GM18873 (cell line): ENCODE results near the gene MMP24.

ENCODE experiments used
- ATAC-seq: cut with Tn5 transposase; IDR thresholded peaks from one replicate; pipeline ENCODE4 v1.9.1; 2021; ENCODE audit warnings: mild to moderate bottlenecking, moderate library complexity, moderate number of reproducible peaks; ENCODE audit not compliant: unreplicated experiment, low FRiP score

MMP24 gene

GRCh38 chr20:35275741-35276251, 49.3 kb downstream of the MMP24 start:
- no peak for ATAC-seq

DNA sequence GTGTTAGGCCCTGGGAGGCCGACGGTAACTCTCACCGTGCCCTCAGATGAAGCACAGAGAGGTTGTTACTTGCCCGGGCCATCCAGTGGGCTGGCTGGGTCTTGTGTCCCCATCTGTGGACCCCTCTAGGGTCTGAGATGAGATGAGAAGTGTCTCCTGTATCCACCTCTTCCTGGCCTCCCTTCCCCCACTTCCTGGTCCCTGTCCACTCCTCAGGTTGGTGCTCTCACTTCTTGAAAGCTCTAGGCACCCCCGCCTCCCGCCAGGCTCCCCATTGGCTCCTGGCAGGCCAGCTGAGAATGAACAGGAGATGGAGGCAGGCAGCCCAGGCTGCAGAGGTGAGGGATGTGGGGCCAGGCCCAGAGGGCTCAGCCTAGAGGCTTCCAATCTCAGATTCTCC, 49.9 kb downstream of the MMP24 start:
- ATAC-seq, result no peak

DNA sequence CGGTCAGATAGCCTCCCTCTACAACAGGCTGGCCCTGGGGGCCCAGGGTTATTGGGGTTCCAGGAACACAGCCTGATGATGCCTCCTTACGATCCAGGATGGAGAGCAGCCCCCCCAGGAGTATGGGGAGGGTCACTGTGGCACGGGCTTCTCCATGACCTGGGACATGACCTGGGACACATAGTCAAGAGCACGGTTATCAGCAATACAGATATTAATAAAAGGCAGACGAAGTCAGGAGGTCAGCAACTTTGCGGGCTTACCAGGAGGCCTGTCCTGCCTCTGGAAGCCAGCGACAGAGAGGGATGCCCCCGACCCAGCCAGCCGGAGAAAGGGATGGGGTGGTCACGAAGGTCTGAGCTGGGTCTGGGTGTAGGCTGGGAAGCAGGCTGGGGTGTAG, 50.6 kb downstream of the MMP24 start:
- no peak for ATAC-seq

GRCh38 chr20:35277531-35278395, 51.3 kb downstream of the MMP24 start, which contains the start of gene MMP24OS:
MMP24OS (minus strand) TSS chr20:35278122; CDS start chr20:35277929, 193 bp downstream.
- ATAC-seq, result peak; percentile 61

- ATAC-seq, result no peak
Observed at GRCh38 chr20:35279040-35279439, 52.5 kb downstream of the MMP24 start.

DNA sequence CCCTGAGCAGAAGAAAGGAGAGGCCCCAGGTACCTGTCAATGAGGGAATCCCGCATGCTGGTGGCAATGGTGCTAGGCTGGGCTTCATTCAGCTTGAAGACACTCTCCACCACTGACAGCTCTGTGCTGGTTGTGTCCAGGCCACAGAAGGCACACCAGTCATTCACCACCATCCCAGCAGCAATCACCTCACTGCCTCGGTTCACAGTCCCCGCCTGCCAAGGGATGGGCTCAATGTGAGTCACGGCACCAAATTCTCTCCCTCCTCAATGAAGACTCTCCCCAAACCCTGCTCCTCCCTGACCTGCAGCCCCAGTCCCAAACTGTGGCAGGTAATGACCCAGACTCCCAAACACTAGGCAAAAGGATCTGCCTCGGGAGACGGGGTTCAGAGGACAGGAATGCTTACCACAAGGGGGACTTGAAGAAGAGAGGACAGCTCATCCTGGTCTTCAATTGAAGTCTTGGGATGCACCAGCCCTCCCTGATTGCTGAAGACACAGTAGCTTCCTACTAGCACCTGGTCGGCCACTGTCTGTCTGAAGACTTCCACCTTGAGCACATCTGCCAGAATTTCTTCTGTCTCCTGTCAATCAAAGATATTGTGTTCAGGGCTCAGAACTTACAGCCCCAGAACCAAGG, 53.2 kb downstream of the MMP24 start:
- ATAC-seq, result no peak

GRCh38 chr20:35280523-35280922, 54.0 kb downstream of the MMP24 start:
- no peak for ATAC-seq

- no peak for ATAC-seq
Observed at GRCh38 chr20:35281506-35282101, 55.1 kb downstream of the MMP24 start.

GRCh38 chr20:35283441-35284266, 57.2 kb downstream of the MMP24 start:
- peak; percentile 10 for ATAC-seq

- ATAC-seq, result peak; percentile 49
Observed at GRCh38 chr20:35284267-35284991, 57.9 kb downstream of the MMP24 start, which contains the start of gene EIF6. EIF6 (minus strand) TSS chr20:35284772; CDS start chr20:35284487, 285 bp downstream.

- no peak for ATAC-seq
Observed at GRCh38 chr20:35284992-35285805, 58.7 kb downstream of the MMP24 start.

GRCh38 chr20:35285806-35286076, 59.3 kb downstream of the MMP24 start:
- ATAC-seq, result no peak

GRCh38 chr20:35286077-35286898, 59.8 kb downstream of the MMP24 start:
- ATAC-seq, result no peak

GRCh38 chr20:35286899-35287508, 60.5 kb downstream of the MMP24 start:
- no peak for ATAC-seq

DNA sequence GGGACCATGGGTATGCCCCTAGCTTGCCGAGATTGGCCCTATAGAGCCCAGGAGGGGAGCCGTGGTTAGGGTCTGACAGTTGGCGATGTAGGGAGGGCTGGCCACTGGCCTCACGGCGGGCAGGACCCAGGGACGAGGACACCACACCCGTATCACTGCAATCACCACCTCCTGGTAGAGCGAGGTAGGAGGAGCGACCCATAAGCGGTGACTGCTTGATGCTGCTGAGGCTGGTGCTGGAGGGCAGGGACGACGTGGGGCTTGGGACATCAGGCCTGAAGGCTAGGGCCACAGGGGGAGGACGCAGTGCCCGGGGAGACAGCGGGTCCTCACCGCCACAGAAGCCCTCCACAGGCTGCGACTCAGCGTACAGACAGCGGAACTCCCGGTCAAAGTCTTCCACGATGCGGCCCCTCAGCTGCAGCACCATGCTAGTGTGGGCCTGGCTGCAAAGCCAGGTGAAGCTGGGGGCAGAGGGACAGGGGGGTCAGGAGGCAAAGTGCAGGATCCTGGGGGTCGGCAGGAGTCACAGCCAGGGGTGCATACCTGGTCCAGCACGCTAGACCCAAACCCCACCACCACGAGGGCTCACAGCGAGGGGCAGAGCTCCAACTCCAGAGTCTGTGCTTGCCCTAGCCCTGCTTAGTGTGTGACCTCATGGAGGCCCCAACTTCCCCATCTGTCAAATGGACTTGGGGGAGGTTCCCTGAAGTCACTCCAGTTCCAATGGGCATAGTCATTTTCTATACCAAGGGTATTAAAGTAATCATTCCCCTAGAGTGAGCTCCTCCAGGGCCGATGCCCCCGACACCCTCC, 61.2 kb downstream of the MMP24 start:
- no peak for ATAC-seq

DNA sequence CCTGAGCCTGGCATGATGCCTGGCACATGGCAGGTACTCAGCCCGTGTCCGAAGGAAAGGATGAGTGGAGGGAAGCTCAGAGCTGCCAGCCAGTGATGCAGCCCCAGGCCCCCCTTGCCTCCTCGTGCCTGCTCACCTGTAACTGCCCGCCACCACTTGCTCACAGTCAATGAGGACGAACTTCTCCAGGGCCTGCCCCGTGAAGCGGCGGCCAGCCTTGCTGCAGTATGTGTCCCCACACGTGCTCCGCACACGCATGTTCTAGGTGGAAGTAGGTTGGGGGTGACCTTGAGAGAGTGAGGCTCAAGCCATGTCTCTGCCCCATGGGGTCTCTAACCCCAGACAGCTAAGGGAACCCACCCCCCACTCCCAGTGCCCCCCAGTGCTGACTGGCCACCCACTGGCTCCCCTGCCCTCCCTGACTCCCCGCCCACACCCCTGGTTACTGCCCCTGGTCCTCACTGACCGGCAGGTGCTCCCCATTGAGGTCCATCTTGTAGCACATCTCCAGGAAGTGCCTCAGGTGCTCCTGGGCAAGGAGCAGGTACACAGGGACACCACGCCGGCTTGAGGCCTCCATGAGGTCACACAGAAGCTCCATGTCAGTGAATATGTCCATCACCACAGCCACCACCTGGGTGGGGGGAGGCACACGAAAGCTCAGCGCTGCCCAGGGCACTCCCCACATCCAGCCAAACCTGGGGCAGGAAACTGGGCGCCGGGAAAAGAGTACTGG, 62.0 kb downstream of the MMP24 start:
- no peak for ATAC-seq
